Osteoblast (primary cell): ENCODE results near the gene RHBDF2. TPM values are rescaled to one million over a fixed set of nuclear protein-coding genes. Genes with fewer than 3 reads are reported as not detected.

Experiments
- DNase-seq: peaks from one replicate; pipeline ENCODE4 v3.0.0; 2011; ENCODE audit warnings: low spot score, mixed read lengths; ENCODE audit not compliant: insufficient read length; ENCODE audit errors: missing footprints
- H2AFZ ChIP-seq: 2 replicates; pipeline ENCODE4 v1.6.0; 2011; ENCODE audit warnings: mild to moderate bottlenecking, low read length
- H3K27ac ChIP-seq: 2 replicates; pipeline ENCODE4 v1.5.1; 2011; ENCODE audit warnings: mild to moderate bottlenecking, low read depth, low read length, moderate library complexity
- H3K27me3 ChIP-seq: 2 replicates; pipeline ENCODE4 v1.6.0; 2012; ENCODE audit warnings: mild to moderate bottlenecking, control low read depth, inconsistent platforms, low read length, moderate library complexity; ENCODE audit not compliant: insufficient read depth
- H3K36me3 ChIP-seq: 2 replicates; pipeline ENCODE4 v1.5.1; 2011; ENCODE audit warnings: mild to moderate bottlenecking, low read length, control low read depth, moderate library complexity; ENCODE audit not compliant: insufficient read depth
- H3K4me1 ChIP-seq: 2 replicates; pipeline ENCODE4 v1.5.1; 2011; ENCODE audit warnings: mild to moderate bottlenecking, low read length, control low read depth, moderate library complexity; ENCODE audit not compliant: insufficient read depth
- H3K4me2 ChIP-seq: 2 replicates; pipeline ENCODE4 v1.6.0; 2011; ENCODE audit warnings: mild to moderate bottlenecking, low read length; ENCODE audit not compliant: insufficient read depth
- H3K4me3 ChIP-seq: fragments of 200-600 bp; sonication (generic); 3 replicates; pipeline ENCODE4 v1.5.1; 2012; ENCODE audit warnings: mild to moderate bottlenecking, low read length, inconsistent platforms; ENCODE audit not compliant: insufficient read depth
- H3K79me2 ChIP-seq: 2 replicates; pipeline ENCODE4 v1.6.0; 2012; ENCODE audit warnings: mild to moderate bottlenecking, low read length, control low read depth, inconsistent platforms; ENCODE audit not compliant: insufficient read depth
- H3K9me3 ChIP-seq: 2 replicates; pipeline ENCODE4 v1.5.1; 2011; ENCODE audit warnings: low read depth, low read length, control low read depth
- H4K20me1 ChIP-seq: 2 replicates; pipeline ENCODE4 v1.6.0; 2012; ENCODE audit warnings: mild to moderate bottlenecking, low read length, control low read depth; ENCODE audit not compliant: insufficient read depth
- CTCF ChIP-seq: IDR thresholded peaks from 2 replicates; pipeline ENCODE4 v1.5.1; 2011; ENCODE audit warnings: mild to moderate bottlenecking, low read depth, low read length, moderate library complexity; ENCODE audit errors: extremely low read depth
- total RNA-seq: library from RNA; depleted of rRNA; stranded (reverse); fragments of >200 nt; gene quantifications from 2 replicates; pipeline ENCODE4 v1.2.3, GENCODE V29; 2012

The RHBDF2 gene
- total RNA-seq, 1 donor = 8.3 TPM

DNA sequence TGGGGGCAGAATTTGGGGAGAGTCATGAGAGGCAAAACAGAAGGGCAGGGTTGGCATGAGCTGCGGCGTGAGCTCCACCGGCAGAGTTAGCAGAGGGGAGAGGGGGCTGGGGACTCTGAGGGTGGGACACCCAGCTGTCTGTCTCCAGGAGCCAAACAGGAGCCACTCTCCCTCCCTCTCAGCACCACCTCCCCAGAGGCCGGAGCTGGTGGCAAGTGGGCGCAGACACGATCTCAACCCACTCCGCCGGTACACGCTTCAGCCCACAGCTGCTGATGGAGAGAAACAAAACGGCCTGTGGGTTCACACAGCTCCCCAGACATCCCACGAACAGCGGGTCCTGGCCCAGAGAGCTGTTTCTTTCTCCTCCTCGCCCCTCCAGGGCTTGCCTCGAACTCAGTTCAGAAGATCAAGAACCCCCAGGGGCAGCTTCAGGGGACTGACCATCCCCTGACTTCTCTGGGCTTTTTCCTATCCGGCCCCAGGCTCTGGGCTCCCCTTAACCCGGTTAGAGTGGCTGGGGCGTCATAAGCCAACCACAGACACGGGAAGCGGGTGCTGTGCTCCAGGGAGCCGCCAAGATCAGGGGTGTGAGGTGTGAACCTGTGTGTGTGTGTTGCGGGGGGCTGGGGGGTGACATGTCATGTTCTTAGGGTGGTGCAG is 7.6 kb downstream of the RHBDF2 start:
- peak overlapping the region; percentile 68 for H3K4me2 ChIP-seq
- H3K79me2 ChIP-seq = peaks cover 10% of the 10 kb centered on the region
- peak overlapping the region; percentile 73 for H2AFZ ChIP-seq
- H3K27me3 ChIP-seq = no peaks in the 10 kb centered on the region
- no peaks in the 10 kb centered on the region for H3K9me3 ChIP-seq
- no peaks in the 10 kb centered on the region for H3K36me3 ChIP-seq
- H4K20me1 ChIP-seq = no peaks in the 10 kb centered on the region
- peaks cover 34% of the 10 kb centered on the region for H3K4me1 ChIP-seq
- no peak for TF ChIP-seq CTCF
- H3K27ac ChIP-seq = peak overlapping the region; percentile 83
- peak overlapping the region; percentile 60 for H3K4me3 ChIP-seq
- DNase-seq = peak; percentile 87

DNA sequence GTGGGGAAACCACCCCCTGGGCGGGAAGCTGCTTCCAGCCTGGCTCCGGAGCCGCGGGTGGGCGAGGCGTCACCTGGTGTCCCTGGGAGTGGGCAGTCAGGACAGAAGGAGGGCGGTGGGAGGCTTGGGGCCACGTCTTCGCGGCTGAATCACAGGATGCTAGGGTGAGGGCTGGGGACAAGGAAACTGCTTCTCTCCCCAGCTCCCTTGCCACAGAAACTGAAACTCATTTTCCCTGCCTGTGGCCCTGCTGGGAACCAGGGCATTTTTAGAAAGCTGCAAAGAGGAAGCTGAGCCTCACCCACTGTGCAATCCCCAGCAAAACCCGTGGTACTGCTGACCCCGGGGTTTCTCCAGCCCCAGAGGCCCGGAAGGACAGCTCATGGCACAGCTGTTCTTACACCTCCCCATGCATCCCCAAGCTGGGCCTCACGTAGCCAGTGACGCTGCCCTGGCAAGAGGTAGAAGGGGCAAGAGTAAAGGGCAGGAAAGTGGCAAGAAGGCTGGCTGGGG is 8.2 kb downstream of the RHBDF2 start:
- peak; percentile 98 for DNase-seq
- H3K4me2 ChIP-seq = peak overlapping the region; percentile 68
- H3K27me3 ChIP-seq = no peaks in the 10 kb centered on the region
- no peaks in the 10 kb centered on the region for H3K9me3 ChIP-seq
- H4K20me1 ChIP-seq = no peaks in the 10 kb centered on the region
- H3K4me3 ChIP-seq = peak overlapping the region; percentile 60
- no peak for TF ChIP-seq CTCF
- H2AFZ ChIP-seq = peak overlapping the region; percentile 73
- H3K27ac ChIP-seq = peak overlapping the region; percentile 83
- H3K79me2 ChIP-seq = peaks cover 10% of the 10 kb centered on the region
- H3K36me3 ChIP-seq = no peaks in the 10 kb centered on the region
- peaks cover 28% of the 10 kb centered on the region for H3K4me1 ChIP-seq

DNA sequence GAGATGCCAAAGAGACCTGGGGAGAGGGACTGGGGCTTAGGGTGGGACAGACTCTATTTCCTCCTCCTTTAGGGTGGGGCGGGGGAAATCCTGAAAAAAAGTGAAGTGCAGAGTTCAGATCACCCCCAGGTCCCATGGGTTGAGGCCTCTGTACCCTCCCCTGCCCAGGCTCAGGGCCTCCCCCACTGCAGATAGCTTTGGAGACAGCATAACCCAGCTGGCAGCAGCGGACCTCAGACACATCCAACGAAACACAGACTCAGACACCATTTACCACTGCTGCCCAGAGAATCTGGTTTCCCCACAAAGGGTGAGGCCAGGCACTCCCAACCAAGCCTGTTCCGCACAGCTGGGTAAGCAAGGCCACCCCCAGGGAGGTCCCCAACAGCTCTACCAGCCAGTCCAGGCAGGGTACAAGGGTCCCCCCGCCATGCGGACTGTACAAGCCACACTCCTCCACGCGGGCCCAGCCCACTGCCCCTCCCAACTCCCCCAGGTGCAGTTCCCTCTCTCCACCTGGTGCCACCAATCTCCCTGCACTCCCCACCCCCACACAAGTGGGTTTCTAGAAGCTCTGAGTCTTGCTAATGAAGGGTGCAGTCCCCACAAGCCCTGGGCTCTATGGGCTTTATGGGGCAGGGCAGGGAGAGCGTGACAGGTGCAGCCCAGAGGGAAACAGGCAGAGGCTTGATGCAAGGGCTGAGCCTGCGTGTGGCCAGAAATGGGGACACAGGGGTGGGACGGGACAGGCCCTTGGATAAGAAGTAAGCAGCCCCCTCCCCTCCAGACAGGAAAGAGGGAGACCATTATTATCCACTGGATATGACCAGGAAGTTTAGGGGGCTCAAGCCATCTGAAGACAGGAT is 8.9 kb downstream of the RHBDF2 start:
- Histone ChIP-seq H3K36me3 (no peaks in the 10 kb centered on the region), H3K4me3 (peak overlapping the region; percentile 60)

More for the DNA sequence above, 8.9 kb downstream of the RHBDF2 start:
- H3K79me2 ChIP-seq = peaks cover 5% of the 10 kb centered on the region
- H3K4me1 ChIP-seq = peaks cover 22% of the 10 kb centered on the region
- H3K9me3 ChIP-seq = no peaks in the 10 kb centered on the region
- peak overlapping the region; percentile 73 for H2AFZ ChIP-seq
- no peaks in the 10 kb centered on the region for H3K27me3 ChIP-seq
- no peak for TF ChIP-seq CTCF
- peak overlapping the region; percentile 83 for H3K27ac ChIP-seq
- no peaks in the 10 kb centered on the region for H4K20me1 ChIP-seq
- H3K4me2 ChIP-seq = peak overlapping the region; percentile 68
- DNase-seq = no peak
